ENCODE measurements around the gene GPR157.

GRCh38 chr1:9135073-9135836 lies 6.4 kb upstream of the GPR157 start:
- TF ChIP-seq EZH2phosphoT487 (IDR thresholded peaks at IDR 0.05; ENCODE audit: insufficient read depth, low read depth) (no peak), EZH2 (IDR thresholded peaks at IDR 0.05; ENCODE audit: insufficient read depth, poor library complexity, severe bottlenecking) (no peak)
